HCT116 (cell line): Measurements from ENCODE around the gene PLAAT3. TPM values are rescaled to one million over a fixed set of nuclear protein-coding genes. Genes with fewer than 3 reads are reported as not detected.
"Not testable (repeated sequence)": the region's sequence is repeated elsewhere in the genome, so short reads cannot be mapped to it uniquely, and the experiment has no call there.

Experiments
- ATAC-seq: fragments of 200-7000 bp; cut with Tn5 transposase; 2 replicates; pipeline ENCODE4 v1.9.1; 2020; ENCODE audit warnings: mild to moderate bottlenecking, moderate library complexity
- BruUV-seq: library from RNA; stranded (reverse); fragments of 400-500 nt; replicated peaks from 2 replicates; lab custom pipeline; 2021; lab: Mats Ljungman, UMichigan
- CTCF ChIA-PET: fragments of 300-600 bp; sonication (Branson Sonifier 250); formaldehyde crosslinking; loops from one replicate; lab custom pipeline; 2021; ENCODE audit warnings: antibody characterized with exemption; lab: Charles Lee
- POLR2A ChIA-PET: fragments of 300-600, 350-600 bp; sonication (Branson Sonifier 250); formaldehyde crosslinking; loops from one replicate; lab custom pipeline; 2021; ENCODE audit warnings: antibody characterized with exemption; lab: Charles Lee
- RAD21 ChIA-PET, 2 experiments: fragments of 300-600 bp; sonication (Branson Sonifier 250); formaldehyde crosslinking; loops; one replicate each; lab custom pipeline; 2023; ENCODE audit warnings: low total read pairs in 2 of 2; ENCODE audit not compliant: uncharacterized antibody in 2 of 2, unreplicated experiment in 2 of 2, low non-redundant PET in 1 of 2; lab: Charles Lee
- DNase-seq: peaks from one replicate; pipeline ENCODE4 v3.0.0-alpha.2; 2010; ENCODE audit warnings: low read depth, low spot score
- H2AFZ ChIP-seq: fragments of 200-600 bp; shearing (Covaris generic), sonication (generic); 2 replicates; pipeline ENCODE4 v1.6.1; 2017; ENCODE audit warnings: low read depth, mixed run types, mixed read lengths, antibody characterized with exemption, low read length; ENCODE audit not compliant: poor library complexity, severe bottlenecking
- H3K27ac ChIP-seq: 2 replicates; pipeline ENCODE4 v1.5.1; 2012; ENCODE audit warnings: low read depth, low read length
- H3K27me3 ChIP-seq: fragments of 200-600 bp; sonication (generic); 2 replicates; pipeline ENCODE4 v1.6.1; 2016; ENCODE audit warnings: mixed run types, low read length, mixed read lengths; ENCODE audit not compliant: insufficient read depth
- H3K36me3 ChIP-seq, 2 experiments: fragments of 200-500 bp in 1 of 2; fragments of 200-600 bp in 1 of 2; sonication (Bioruptor generic) in 1 of 2; sonication (generic) in 1 of 2; 2 replicates each; pipeline versions ENCODE4 v1.5.1 to v1.6.1; 2014 to 2016; ENCODE audit warnings: low read length in 2 of 2, inconsistent platforms in 1 of 2, mixed read lengths in 1 of 2, mixed run types in 1 of 2; ENCODE audit not compliant: insufficient read depth in 2 of 2, control insufficient read depth in 1 of 2
- H3K4me1 ChIP-seq, 2 experiments: fragments of 200-600 bp in 1 of 2; sonication (generic) in 1 of 2; 2 replicates each; pipeline versions ENCODE4 v1.5.1 to v1.6.1; 2012 to 2017; ENCODE audit warnings: low read length in 2 of 2, inconsistent platforms in 1 of 2, mild to moderate bottlenecking in 1 of 2, mixed read lengths in 1 of 2, mixed run types in 1 of 2, moderate library complexity in 1 of 2; ENCODE audit not compliant: insufficient read depth in 2 of 2, control insufficient read depth in 1 of 2
- H3K4me2 ChIP-seq: fragments of 200-600 bp; sonication (generic); 2 replicates; pipeline ENCODE4 v1.6.1; 2017; ENCODE audit warnings: mixed run types, low read length, mixed read lengths
- H3K4me3 ChIP-seq, 2 experiments: fragments of 200-600 bp in 1 of 2; sonication (generic) in 1 of 2; replicated peaks in 1 of 2; 2 replicates each; pipeline ENCODE4 v1.5.1; 2011 to 2016; ENCODE audit warnings: low read length in 2 of 2, control low read depth in 1 of 2, low read depth in 1 of 2, mild to moderate bottlenecking in 1 of 2, mixed read lengths in 1 of 2, mixed run types in 1 of 2
- H3K79me2 ChIP-seq: fragments of 200-600 bp; sonication (generic); 2 replicates; pipeline ENCODE4 v1.6.1; 2017; ENCODE audit warnings: mild to moderate bottlenecking, mixed run types, low read length, moderate library complexity, mixed read lengths; ENCODE audit not compliant: insufficient read depth
- H3K9ac ChIP-seq: fragments of 200-600 bp; sonication (generic); 2 replicates; pipeline ENCODE4 v1.6.1; 2016; ENCODE audit warnings: low read length, mixed read lengths
- H3K9me2 ChIP-seq: fragments of 200-600 bp; sonication (generic), shearing (Covaris generic); 2 replicates; pipeline ENCODE4 v1.6.1; 2017; ENCODE audit warnings: mixed run types, mild to moderate bottlenecking, moderate library complexity; ENCODE audit not compliant: insufficient read depth
- H3K9me3 ChIP-seq, 2 experiments: fragments of 200-500 bp in 1 of 2; fragments of 200-600 bp in 1 of 2; sonication (Bioruptor generic) in 1 of 2; sonication (generic) in 1 of 2; 2 replicates each; pipeline ENCODE4 v1.6.1; 2014 to 2017; ENCODE audit warnings: low read length in 2 of 2, mixed read lengths in 2 of 2, inconsistent platforms in 1 of 2, low read depth in 1 of 2, mild to moderate bottlenecking in 1 of 2, mixed run types in 1 of 2, moderate library complexity in 1 of 2; ENCODE audit not compliant: control insufficient read depth in 1 of 2, insufficient read depth in 1 of 2
- H4K20me1 ChIP-seq: fragments of 200-600 bp; sonication (generic), shearing (Covaris generic); 2 replicates; pipeline ENCODE4 v1.6.1; 2017; ENCODE audit warnings: mixed run types, mild to moderate bottlenecking, moderate library complexity; ENCODE audit not compliant: insufficient read depth
- ATF3 ChIP-seq: IDR thresholded peaks from 2 replicates; pipeline ENCODE4 v1.6.1; 2012
- EGR1 ChIP-seq: IDR thresholded peaks from 2 replicates; pipeline ENCODE4 v1.6.1; 2012; ENCODE audit warnings: low read depth
- EZH2phosphoT487 ChIP-seq: fragments of 200-600 bp; IDR thresholded peaks from 2 replicates; pipeline ENCODE4 v1.6.1; 2018; ENCODE audit warnings: antibody characterized with exemption, borderline replicate concordance
- JUND ChIP-seq: IDR thresholded peaks from 2 replicates; pipeline ENCODE4 v1.6.1; 2012
- SRF ChIP-seq: IDR thresholded peaks from 2 replicates; pipeline ENCODE4 v1.6.1; 2012; ENCODE audit warnings: low read depth
- intact Hi-C: fragments of 100-400 bp; cut with micrococcal nuclease; formaldehyde crosslinking; loops from 2 replicates; pipeline ENCODE4 v1.10.0; 2022
- total RNA-seq: library from RNA; stranded (reverse); gene quantifications from one replicate; pipeline ENCODE4 v1.2.1, GENCODE V29; 2021; ENCODE audit not compliant: unreplicated experiment
- TF ChIP-seq, protein P1 (sequence below): IDR thresholded peaks from 2 replicates; pipeline ENCODE4 v1.6.1; 2012; ENCODE audit warnings: low read depth

PLAAT3 gene
- total RNA-seq, 1 experiment from 2014 or later = 31.1 TPM

DNA sequence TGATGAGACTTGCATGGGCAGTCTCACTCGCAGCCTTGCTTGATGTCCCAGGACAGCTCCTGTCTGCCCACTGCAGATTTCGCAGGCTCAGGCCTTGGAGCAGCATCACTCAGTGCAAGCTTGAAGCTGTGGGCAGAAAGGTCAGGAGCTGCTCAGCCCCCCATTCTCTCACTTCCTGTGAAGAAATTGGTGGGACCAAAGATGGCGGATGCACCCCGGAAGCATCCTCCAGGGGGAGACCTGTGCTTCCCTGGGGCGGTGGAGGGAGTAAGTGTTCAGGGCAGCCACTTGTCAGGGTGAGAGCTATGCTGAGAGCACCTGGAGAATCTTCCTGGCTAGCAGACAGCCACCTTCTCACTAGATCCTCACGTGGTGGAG lies 62.4 kb downstream of the PLAAT3 start:
- ATAC-seq = no peak
- CTCF ChIA-PET = no interaction called here
- TF ChIP-seq, protein P1, sequence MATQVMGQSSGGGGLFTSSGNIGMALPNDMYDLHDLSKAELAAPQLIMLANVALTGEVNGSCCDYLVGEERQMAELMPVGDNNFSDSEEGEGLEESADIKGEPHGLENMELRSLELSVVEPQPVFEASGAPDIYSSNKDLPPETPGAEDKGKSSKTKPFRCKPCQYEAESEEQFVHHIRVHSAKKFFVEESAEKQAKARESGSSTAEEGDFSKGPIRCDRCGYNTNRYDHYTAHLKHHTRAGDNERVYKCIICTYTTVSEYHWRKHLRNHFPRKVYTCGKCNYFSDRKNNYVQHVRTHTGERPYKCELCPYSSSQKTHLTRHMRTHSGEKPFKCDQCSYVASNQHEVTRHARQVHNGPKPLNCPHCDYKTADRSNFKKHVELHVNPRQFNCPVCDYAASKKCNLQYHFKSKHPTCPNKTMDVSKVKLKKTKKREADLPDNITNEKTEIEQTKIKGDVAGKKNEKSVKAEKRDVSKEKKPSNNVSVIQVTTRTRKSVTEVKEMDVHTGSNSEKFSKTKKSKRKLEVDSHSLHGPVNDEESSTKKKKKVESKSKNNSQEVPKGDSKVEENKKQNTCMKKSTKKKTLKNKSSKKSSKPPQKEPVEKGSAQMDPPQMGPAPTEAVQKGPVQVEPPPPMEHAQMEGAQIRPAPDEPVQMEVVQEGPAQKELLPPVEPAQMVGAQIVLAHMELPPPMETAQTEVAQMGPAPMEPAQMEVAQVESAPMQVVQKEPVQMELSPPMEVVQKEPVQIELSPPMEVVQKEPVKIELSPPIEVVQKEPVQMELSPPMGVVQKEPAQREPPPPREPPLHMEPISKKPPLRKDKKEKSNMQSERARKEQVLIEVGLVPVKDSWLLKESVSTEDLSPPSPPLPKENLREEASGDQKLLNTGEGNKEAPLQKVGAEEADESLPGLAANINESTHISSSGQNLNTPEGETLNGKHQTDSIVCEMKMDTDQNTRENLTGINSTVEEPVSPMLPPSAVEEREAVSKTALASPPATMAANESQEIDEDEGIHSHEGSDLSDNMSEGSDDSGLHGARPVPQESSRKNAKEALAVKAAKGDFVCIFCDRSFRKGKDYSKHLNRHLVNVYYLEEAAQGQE = no peak
- Histone ChIP-seq H3K27ac (no peak overlapping the region), H3K79me2 (no peaks in the 10 kb centered on the region), H4K20me1 (no peaks in the 10 kb centered on the region), H3K27me3 (no peaks in the 10 kb centered on the region), H3K4me2 (no peak overlapping the region), H3K9me3 (no peaks in the 10 kb centered on the region), H3K36me3 (no peaks in the 10 kb centered on the region), H3K9ac (no peak overlapping the region), H3K4me3 (no peak overlapping the region), H3K4me1 (no peaks in the 10 kb centered on the region), H3K9me2 (no peaks in the 10 kb centered on the region), H2AFZ (no peak overlapping the region)
- no TSS peak for BruUV-seq
- DNase-seq = no peak
- intact Hi-C loops = no loop called here
- RAD21 ChIA-PET = no interaction called here
- POLR2A ChIA-PET = no interaction called here

- no peaks in the 10 kb centered on the region for H3K79me2 ChIP-seq
- no peaks in the 10 kb centered on the region for H3K27me3 ChIP-seq
- BruUV-seq = no TSS peak
- no peak overlapping the region for H3K27ac ChIP-seq
- no peaks in the 10 kb centered on the region for H3K36me3 ChIP-seq
- no peaks in the 10 kb centered on the region for H3K9me3 ChIP-seq
- H4K20me1 ChIP-seq = no peaks in the 10 kb centered on the region
- no peak overlapping the region for H3K4me2 ChIP-seq
- CTCF ChIA-PET = no interaction called here
- DNase-seq = no peak
- POLR2A ChIA-PET = no interaction called here
- RAD21 ChIA-PET = no interaction called here
- no peak for ATAC-seq
- H2AFZ ChIP-seq = no peak overlapping the region
- no peak overlapping the region for H3K4me3 ChIP-seq
- H3K4me1 ChIP-seq = no peaks in the 10 kb centered on the region
- no peaks in the 10 kb centered on the region for H3K9me2 ChIP-seq
- TF ChIP-seq SRF (no peak), ATF3 (no peak), EZH2phosphoT487 (no peak), JUND (no peak), EGR1 (no peak)
- TF ChIP-seq, all 23 proteins: peak for 0
- no peak overlapping the region for H3K9ac ChIP-seq
- intact Hi-C loops = no loop called here
Measured at GRCh38 chr11:63551091-63551888, 62.9 kb downstream of the PLAAT3 start.

GRCh38 chr11:63550156-63550700 lies 64.0 kb downstream of the PLAAT3 start:
- intact Hi-C loops, POLR2A ChIA-PET, H3K4me3 ChIP-seq, H3K4me2 ChIP-seq, H3K4me1 ChIP-seq, BruUV-seq, H3K9me2 ChIP-seq, ATAC-seq, H3K9ac ChIP-seq, RAD21 ChIA-PET, H2AFZ ChIP-seq, H3K9me3 ChIP-seq, CTCF ChIA-PET, DNase-seq, H3K27me3 ChIP-seq, H3K79me2 ChIP-seq, H3K36me3 ChIP-seq, H3K27ac ChIP-seq, H4K20me1 ChIP-seq: not testable (repeated sequence)
